Measurements from ENCODE around the gene DNAJB4.
"Not testable (repeated sequence)": the region's sequence is repeated elsewhere in the genome, so short reads cannot be mapped to it uniquely, and the experiment has no call there.

DNAJB4 gene

DNA sequence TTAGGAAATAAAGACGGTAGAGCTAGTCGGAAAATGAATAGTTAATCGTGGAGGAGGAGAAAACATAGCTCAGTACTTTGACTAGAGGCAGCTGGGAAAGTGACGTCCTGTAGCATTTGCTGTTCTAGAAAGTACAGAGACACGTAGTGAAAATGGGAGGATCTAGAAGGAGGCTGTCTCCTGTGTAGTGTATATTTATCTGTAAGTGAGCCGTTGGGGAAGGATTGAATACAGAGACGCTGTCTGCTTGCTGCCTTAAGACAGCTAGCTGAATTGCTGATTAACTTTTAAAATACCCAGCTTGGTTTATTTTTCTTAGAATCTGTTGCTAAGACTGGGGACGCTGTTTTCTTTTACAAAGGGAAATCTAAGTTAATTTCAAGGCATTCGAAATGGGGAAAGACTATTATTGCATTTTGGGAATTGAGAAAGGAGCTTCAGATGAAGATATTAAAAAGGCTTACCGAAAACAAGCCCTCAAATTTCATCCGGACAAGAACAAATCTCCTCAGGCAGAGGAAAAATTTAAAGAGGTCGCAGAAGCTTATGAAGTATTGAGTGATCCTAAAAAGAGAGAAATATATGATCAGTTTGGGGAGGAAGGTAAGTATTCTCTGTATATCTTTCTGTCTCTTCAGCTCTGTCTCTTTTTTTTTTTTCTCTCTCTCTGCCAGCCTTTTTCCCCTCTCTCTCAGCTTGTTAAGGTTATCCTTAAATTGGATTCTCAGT, at the start of gene DNAJB4:
Gene DNAJB4 (plus strand): TSS at position 221 of the 729 bp plus-strand sequence. CDS start 172 bp downstream, at position 393.
- DNase-seq: peak; percentile 91

GRCh38 chr1:77955709-77956108, 49.0 kb upstream of the DNAJB4 start:
- DNase-seq: no peak

- no peak for DNase-seq
Observed at GRCh38 chr1:77956464-77956863, 48.3 kb upstream of the DNAJB4 start.

GRCh38 chr1:77958391-77958790, 46.3 kb upstream of the DNAJB4 start:
- no peak for DNase-seq

DNA sequence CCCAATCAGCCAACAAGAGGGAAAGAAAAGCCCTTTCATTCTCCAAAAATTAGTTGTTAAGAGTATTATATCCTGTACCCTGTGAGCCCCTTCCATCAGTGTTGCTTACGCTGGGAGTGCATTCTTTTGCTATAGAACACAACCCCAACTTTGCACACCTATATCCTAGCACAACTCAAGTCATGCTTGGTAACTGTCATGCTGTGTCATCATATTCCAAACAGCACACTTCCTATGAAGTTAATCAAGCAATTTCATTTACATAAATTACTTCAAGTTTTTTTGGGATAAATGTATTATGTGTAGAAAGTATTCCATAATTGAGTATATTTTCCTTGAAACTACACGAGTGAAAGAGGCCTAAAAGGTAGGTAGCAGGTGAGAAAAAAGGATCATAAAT, 45.9 kb upstream of the DNAJB4 start:
- no peak for DNase-seq

DNA sequence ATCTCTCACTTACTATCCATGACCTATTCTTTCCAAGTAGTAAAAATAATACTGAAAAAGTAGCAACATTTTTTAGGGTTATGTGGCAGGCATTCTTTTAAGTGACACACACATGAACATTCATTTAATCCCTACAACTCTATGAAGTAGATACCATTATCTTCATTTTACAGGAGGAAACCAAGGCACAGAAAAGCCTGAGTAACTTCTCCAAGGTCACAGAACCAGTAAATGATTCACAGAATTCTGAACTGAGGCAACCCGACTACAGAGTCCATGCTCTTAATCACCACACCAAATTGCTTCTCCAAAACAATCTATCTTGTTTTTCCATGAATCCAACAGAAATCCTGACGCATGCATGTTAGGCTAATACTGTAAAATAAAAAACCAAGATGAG, 43.3 kb upstream of the DNAJB4 start:
- DNase-seq: no peak

DNA sequence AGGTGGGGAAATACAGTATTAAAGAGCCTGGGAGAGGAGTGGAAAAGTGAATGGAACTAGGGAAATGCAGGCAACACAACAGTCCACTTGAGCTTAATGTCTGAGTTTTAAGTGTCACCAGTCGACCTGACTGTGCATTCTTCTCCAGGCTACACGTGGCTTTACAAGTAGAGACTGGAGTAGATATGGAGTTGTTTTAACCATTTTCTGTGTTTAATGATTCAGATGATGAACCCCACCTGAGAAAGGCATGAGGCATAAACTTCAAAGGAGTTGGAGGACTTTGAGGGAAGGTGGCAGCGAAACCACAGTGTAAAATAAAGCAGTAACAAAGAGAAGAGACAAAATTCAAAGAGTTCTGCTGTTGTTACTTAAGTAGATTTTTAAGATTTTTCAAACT, 38.4 kb upstream of the DNAJB4 start:
- DNase-seq: no peak

GRCh38 chr1:77970192-77970591, 34.5 kb upstream of the DNAJB4 start:
- no peak for DNase-seq

DNA sequence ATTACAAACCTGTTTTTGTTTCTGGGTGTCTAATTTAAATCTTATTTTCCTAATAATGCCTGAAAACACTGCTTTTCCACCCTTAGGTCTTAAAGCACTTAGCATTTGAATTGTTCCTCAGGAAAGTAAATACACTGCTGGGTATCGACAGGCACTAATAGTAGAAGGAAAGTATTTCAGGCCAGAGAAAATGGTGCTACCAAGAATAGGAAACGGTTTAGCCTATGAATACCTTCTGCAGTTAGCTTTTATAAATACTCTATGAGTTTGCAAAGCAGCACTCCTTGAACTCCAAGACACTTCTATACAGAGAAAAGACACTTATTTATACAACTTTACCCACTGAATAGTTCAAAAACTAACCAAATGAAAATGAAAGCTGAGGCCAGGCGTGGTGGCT, 32.7 kb upstream of the DNAJB4 start:
- DNase-seq: no peak

DNA sequence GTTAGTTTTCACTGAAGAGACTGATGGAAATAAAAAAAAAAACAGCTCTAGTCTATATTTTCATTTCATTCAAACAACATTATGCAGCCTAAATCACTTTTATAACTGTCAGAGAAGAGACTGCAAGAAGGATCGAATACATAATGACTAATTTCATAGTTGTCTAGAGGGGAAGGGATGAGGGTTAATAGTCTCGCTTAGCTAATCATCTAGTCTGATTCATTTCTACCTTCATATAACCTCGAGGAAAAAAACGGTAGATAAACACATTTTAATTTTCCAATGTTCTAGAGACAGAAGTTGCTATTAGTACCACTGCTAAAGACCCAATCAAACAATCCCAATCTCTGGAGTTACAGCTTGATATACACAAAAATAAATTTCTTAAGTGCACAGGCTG, 29.4 kb upstream of the DNAJB4 start:
- no peak for DNase-seq

GRCh38 chr1:77975907-77976306, 28.8 kb upstream of the DNAJB4 start:
- DNase-seq: no peak

- no peak for DNase-seq
Observed at GRCh38 chr1:77976433-77977076, 28.2 kb upstream of the DNAJB4 start.

GRCh38 chr1:77977989-77978292, 26.8 kb upstream of the DNAJB4 start:
- no peak for DNase-seq

DNA sequence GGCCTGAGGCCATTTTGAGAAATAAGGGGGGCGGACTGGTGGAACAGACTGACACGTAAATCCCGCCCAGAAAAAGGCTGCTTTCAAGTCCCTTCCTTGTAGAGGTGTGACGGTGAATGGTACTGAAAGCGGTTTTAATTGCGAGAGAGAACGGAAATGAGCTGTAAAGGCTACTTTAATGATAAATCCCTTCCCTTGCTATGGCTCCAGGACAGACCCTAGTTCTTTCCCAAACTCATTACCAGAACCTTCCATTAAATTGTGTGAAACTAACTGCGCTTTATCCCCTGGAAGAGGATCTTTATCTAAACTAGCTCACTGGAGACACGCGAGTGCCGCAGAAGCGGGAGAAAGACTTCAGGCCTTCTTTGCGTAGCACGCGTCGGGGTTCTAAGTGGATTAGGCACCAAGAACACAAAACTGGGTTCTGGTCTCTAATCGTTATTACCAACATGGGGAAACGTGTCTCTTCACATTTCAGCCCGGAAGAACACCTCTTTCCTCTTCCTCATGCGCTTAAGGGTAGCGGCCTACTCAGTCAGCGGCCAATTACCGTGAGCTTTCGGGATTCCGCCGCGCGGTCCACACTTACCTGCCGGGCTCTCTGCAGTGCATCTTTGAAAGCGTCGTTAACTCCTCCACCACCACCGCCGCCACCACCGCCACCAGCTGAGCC, 26.3 kb upstream of the DNAJB4 start:
- DNase-seq: peak; percentile 72

- DNase-seq: peak; percentile 98
Observed at GRCh38 chr1:77978969-77979876, 25.5 kb upstream of the DNAJB4 start, which contains the start of gene FUBP1. TSS of gene FUBP1 (minus strand) at chr1:77979072. CDS start at chr1:77979004, 68 bp downstream.

- not testable (repeated sequence) for DNase-seq
Observed at GRCh38 chr1:77983352-77983996, 21.3 kb upstream of the DNAJB4 start.

GRCh38 chr1:77983997-77984355, 20.8 kb upstream of the DNAJB4 start:
- no peak for DNase-seq

DNA sequence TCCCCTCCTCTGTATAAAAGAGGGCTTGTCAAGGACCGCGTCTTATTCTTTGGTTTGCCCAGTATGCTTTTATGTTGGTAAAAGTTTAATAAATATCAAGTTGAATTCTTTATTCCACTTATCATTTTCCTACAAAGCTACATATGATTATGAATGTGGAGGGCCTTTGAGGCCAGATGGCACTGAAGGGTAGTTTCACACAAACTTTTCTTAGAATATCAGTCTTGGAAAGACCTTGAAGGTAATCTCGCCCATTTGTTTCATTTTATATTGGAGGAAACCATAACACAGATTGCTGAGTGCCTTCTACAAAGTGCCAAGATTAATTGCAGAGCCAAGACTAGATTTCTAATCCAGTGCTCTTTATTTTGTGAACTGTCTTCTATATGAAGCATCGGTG, 20.1 kb upstream of the DNAJB4 start:
- no peak for DNase-seq

DNA sequence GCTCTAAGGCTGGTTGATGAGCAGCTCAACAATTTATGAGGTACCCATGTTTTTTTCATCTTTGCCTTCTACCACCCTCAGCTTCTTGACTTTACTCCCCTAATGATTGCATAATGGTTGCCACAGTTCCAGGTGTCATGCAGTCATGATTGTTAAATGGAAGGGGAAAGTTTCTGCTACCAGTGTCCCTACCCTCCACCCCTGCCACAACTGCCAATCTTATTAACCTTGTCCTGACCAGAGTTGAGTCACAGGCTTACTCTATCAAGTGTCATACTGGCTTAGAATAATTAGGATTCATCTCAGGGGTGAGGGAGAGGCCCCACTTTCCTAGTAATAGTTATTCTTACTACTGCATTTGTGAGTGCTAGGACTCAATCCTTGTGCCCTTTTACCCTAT, 17.9 kb upstream of the DNAJB4 start:
- no peak for DNase-seq

- DNase-seq: no peak
Observed at GRCh38 chr1:77987919-77988318, 16.8 kb upstream of the DNAJB4 start.

GRCh38 chr1:77989744-77990143, 15.0 kb upstream of the DNAJB4 start:
- no peak for DNase-seq

DNA sequence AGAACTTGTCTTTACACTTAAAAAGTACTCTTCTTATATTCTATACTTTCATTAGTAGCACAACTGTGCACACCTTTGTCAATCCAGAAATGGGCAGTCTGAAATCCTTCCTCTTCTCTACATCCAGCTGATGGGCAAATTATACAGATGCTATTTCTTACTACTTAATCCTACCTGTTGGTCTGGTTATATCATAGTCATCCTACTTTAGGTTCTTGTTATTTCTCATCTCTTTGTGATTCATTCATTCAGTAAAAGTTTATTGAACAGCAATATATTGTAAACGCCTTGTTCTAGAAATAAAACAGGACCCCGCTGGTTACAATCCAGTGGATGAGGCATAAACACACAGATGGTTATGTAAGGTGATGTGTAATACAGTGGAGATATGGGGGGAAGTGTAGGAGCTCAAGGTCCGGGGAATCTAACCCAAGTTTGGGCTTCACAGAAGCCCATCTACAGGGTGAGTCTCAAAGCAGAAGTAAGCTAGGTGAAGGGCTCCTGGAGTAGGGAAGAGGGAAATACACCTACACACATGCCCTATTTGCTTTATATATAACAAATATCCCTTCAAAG, 14.0 kb upstream of the DNAJB4 start:
- no peak for DNase-seq
